Neural cell (in vitro differentiated cells): Measurements from ENCODE around the gene FIGNL2.

Experiments
- CTCF ChIP-seq: fragments of 450-650 bp; IDR thresholded peaks from 2 replicates; pipeline ENCODE4 v1.5.1; 2014; ENCODE audit warnings: antibody characterized with exemption, mild to moderate bottlenecking, moderate library complexity; ENCODE audit not compliant: poor library complexity, severe bottlenecking
- EP300 ChIP-seq: fragments of 450-650 bp; conservative IDR thresholded peaks from 2 replicates; pipeline ENCODE4 v1.6.1; 2014; ENCODE audit warnings: antibody characterized with exemption, mild to moderate bottlenecking, moderate library complexity; ENCODE audit not compliant: poor library complexity, severe bottlenecking
- EZH2 ChIP-seq: fragments of 200-600, 300-800 bp; shearing (Covaris generic), sonication (generic); IDR thresholded peaks from 2 replicates; pipeline ENCODE4 v1.6.1; 2014; ENCODE audit warnings: antibody characterized with exemption, low read length, borderline replicate concordance, mild to moderate bottlenecking; ENCODE audit not compliant: insufficient read depth, poor library complexity, severe bottlenecking
- POLR2AphosphoS5 ChIP-seq: IDR thresholded peaks from 2 replicates; pipeline ENCODE4 v1.6.1; 2012
- RAD21 ChIP-seq: fragments of 450-650 bp; conservative IDR thresholded peaks from 2 replicates; pipeline ENCODE4 v1.6.1; 2014; ENCODE audit warnings: antibody characterized with exemption, mild to moderate bottlenecking, moderate library complexity
- SMC3 ChIP-seq: fragments of 450-650 bp; conservative IDR thresholded peaks from 2 replicates; pipeline ENCODE4 v1.6.1; 2014; ENCODE audit warnings: antibody characterized with exemption, mild to moderate bottlenecking, moderate library complexity; ENCODE audit not compliant: poor library complexity
- TAF1 ChIP-seq: IDR thresholded peaks from 2 replicates; pipeline ENCODE4 v1.6.1; 2012; ENCODE audit warnings: low read depth

- TF ChIP-seq CTCF (no peak), RAD21 (no peak), SMC3 (no peak), EP300 (no peak), EZH2 (no peak), POLR2AphosphoS5 (no peak), TAF1 (no peak)
Observed at GRCh38 chr12:51897181-51897580, 48.7 kb upstream of the FIGNL2 start.
